ENCODE results near the gene GCK.
"Not testable (repeated sequence)": the region's sequence is repeated elsewhere in the genome, so short reads cannot be mapped to it uniquely, and the experiment has no call there.

The GCK gene

GRCh38 chr7:44128721-44129582 is 60.3 kb downstream of the GCK start:
- no peaks in the 10 kb centered on the region for H3K27me3 ChIP-seq (ENCODE audit: control insufficient read depth in 2 of 2, insufficient read depth in 2 of 2, low read length in 2 of 2)
- no peak overlapping the region for H3K4me3 ChIP-seq (ENCODE audit: low read length in 2 of 2)
- H3K9me3 ChIP-seq (ENCODE audit: control insufficient read depth in 2 of 2, low read length in 2 of 2) = no peaks in the 10 kb centered on the region
- H3K27ac ChIP-seq (ENCODE audit: low read depth in 2 of 2, low read length in 2 of 2) = no peak overlapping the region
- no peaks in the 10 kb centered on the region for H3K36me3 ChIP-seq (ENCODE audit: control insufficient read depth in 2 of 2, insufficient read depth in 2 of 2, low read length in 2 of 2)
- H3K9ac ChIP-seq (ENCODE audit: low read depth in 1 of 2, low read length in 2 of 2) = no peak overlapping the region
- peaks cover 0 to 1% of the 10 kb centered on the region in 2 donors for H3K4me1 ChIP-seq (ENCODE audit: control insufficient read depth in 2 of 2, insufficient read depth in 2 of 2, low read length in 2 of 2)

GRCh38 chr7:44127161-44127560 is 62.1 kb downstream of the GCK start:
- Histone ChIP-seq H3K9me3 (ENCODE audit: control insufficient read depth in 2 of 2, low read length in 2 of 2) (no peaks in the 10 kb centered on the region), H3K4me1 (ENCODE audit: control insufficient read depth in 2 of 2, insufficient read depth in 2 of 2, low read length in 2 of 2) (peaks cover 4 to 8% of the 10 kb centered on the region in 2 donors), H3K27ac (ENCODE audit: low read depth in 2 of 2, low read length in 2 of 2) (no peak overlapping the region), H3K9ac (ENCODE audit: low read depth in 1 of 2, low read length in 2 of 2) (no peak overlapping the region), H3K27me3 (ENCODE audit: control insufficient read depth in 2 of 2, insufficient read depth in 2 of 2, low read length in 2 of 2) (no peaks in the 10 kb centered on the region), H3K4me3 (ENCODE audit: low read length in 2 of 2) (no peak overlapping the region), H3K36me3 (ENCODE audit: control insufficient read depth in 2 of 2, insufficient read depth in 2 of 2, low read length in 2 of 2) (no peaks in the 10 kb centered on the region)

GRCh38 chr7:44126574-44126973 is 62.7 kb downstream of the GCK start:
- not testable (repeated sequence) for H3K4me1 ChIP-seq (ENCODE audit: control insufficient read depth in 2 of 2, insufficient read depth in 2 of 2, low read length in 2 of 2); H3K4me3 ChIP-seq (ENCODE audit: low read length in 2 of 2); H3K36me3 ChIP-seq (ENCODE audit: control insufficient read depth in 2 of 2, insufficient read depth in 2 of 2, low read length in 2 of 2); H3K9ac ChIP-seq (ENCODE audit: low read depth in 1 of 2, low read length in 2 of 2); H3K27ac ChIP-seq (ENCODE audit: low read depth in 2 of 2, low read length in 2 of 2); H3K27me3 ChIP-seq (ENCODE audit: control insufficient read depth in 2 of 2, insufficient read depth in 2 of 2, low read length in 2 of 2); H3K9me3 ChIP-seq (ENCODE audit: control insufficient read depth in 2 of 2, low read length in 2 of 2)

- no peak overlapping the region for H3K27ac ChIP-seq (ENCODE audit: low read depth in 2 of 2, low read length in 2 of 2)
- H3K9ac ChIP-seq (ENCODE audit: low read depth in 1 of 2, low read length in 2 of 2) = no peak overlapping the region
- H3K4me3 ChIP-seq (ENCODE audit: low read length in 2 of 2) = no peak overlapping the region
- peaks cover 4 to 8% of the 10 kb centered on the region in 2 donors for H3K4me1 ChIP-seq (ENCODE audit: control insufficient read depth in 2 of 2, insufficient read depth in 2 of 2, low read length in 2 of 2)
- H3K9me3 ChIP-seq (ENCODE audit: control insufficient read depth in 2 of 2, low read length in 2 of 2) = no peaks in the 10 kb centered on the region
- no peaks in the 10 kb centered on the region for H3K27me3 ChIP-seq (ENCODE audit: control insufficient read depth in 2 of 2, insufficient read depth in 2 of 2, low read length in 2 of 2)
- peaks cover 3 to 7% of the 10 kb centered on the region in 2 donors for H3K36me3 ChIP-seq (ENCODE audit: control insufficient read depth in 2 of 2, insufficient read depth in 2 of 2, low read length in 2 of 2)
These were observed 64.4 kb downstream of the GCK start for GRCh38 chr7:44124822-44125202.

GRCh38 chr7:44123190-44124003 is 65.8 kb downstream of the GCK start, which contains the start of gene POLD2:
TSS of gene POLD2 (minus strand) at chr7:44123548. CDS start at chr7:44122053, 1,495 bp downstream.
- Histone ChIP-seq H3K36me3 (ENCODE audit: control insufficient read depth in 2 of 2, insufficient read depth in 2 of 2, low read length in 2 of 2) (peaks cover 5 to 7% of the 10 kb centered on the region in 2 donors), H3K9me3 (ENCODE audit: control insufficient read depth in 2 of 2, low read length in 2 of 2) (no peaks in the 10 kb centered on the region), H3K4me1 (ENCODE audit: control insufficient read depth in 2 of 2, insufficient read depth in 2 of 2, low read length in 2 of 2) (peaks cover 4 to 8% of the 10 kb centered on the region in 2 donors), H3K4me3 (ENCODE audit: low read length in 2 of 2) (peak within 1 kb of the TSS; percentile 81 to 92), H3K9ac (ENCODE audit: low read depth in 1 of 2, low read length in 2 of 2) (peak within 1 kb of the TSS; percentile 76 to 80), H3K27ac (ENCODE audit: low read depth in 2 of 2, low read length in 2 of 2) (peak within 1 kb of the TSS; percentile 74 to 78), H3K27me3 (ENCODE audit: control insufficient read depth in 2 of 2, insufficient read depth in 2 of 2, low read length in 2 of 2) (no peaks in the 10 kb centered on the region)

- Histone ChIP-seq H3K27me3 (ENCODE audit: control insufficient read depth in 2 of 2, insufficient read depth in 2 of 2, low read length in 2 of 2) (no peaks in the 10 kb centered on the region), H3K4me1 (ENCODE audit: control insufficient read depth in 2 of 2, insufficient read depth in 2 of 2, low read length in 2 of 2) (peaks cover 4 to 8% of the 10 kb centered on the region in 2 donors), H3K4me3 (ENCODE audit: low read length in 2 of 2) (peak overlapping the region; percentile 81 to 92), H3K9me3 (ENCODE audit: control insufficient read depth in 2 of 2, low read length in 2 of 2) (no peaks in the 10 kb centered on the region), H3K9ac (ENCODE audit: low read depth in 1 of 2, low read length in 2 of 2) (peak overlapping the region; percentile 43 to 80), H3K27ac (ENCODE audit: low read depth in 2 of 2, low read length in 2 of 2) (no peak overlapping the region), H3K36me3 (ENCODE audit: control insufficient read depth in 2 of 2, insufficient read depth in 2 of 2, low read length in 2 of 2) (peaks cover 5 to 12% of the 10 kb centered on the region in 2 donors)
These were observed 66.7 kb downstream of the GCK start for GRCh38 chr7:44122529-44122928.

- Histone ChIP-seq H3K9me3 (ENCODE audit: control insufficient read depth in 2 of 2, low read length in 2 of 2) (no peaks in the 10 kb centered on the region), H3K4me1 (ENCODE audit: control insufficient read depth in 2 of 2, insufficient read depth in 2 of 2, low read length in 2 of 2) (peaks cover 4 to 8% of the 10 kb centered on the region in 2 donors), H3K36me3 (ENCODE audit: control insufficient read depth in 2 of 2, insufficient read depth in 2 of 2, low read length in 2 of 2) (peaks cover 5 to 15% of the 10 kb centered on the region in 2 donors), H3K4me3 (ENCODE audit: low read length in 2 of 2) (no peak overlapping the region), H3K27ac (ENCODE audit: low read depth in 2 of 2, low read length in 2 of 2) (no peak overlapping the region), H3K9ac (ENCODE audit: low read depth in 1 of 2, low read length in 2 of 2) (no peak overlapping the region), H3K27me3 (ENCODE audit: control insufficient read depth in 2 of 2, insufficient read depth in 2 of 2, low read length in 2 of 2) (no peaks in the 10 kb centered on the region)
These were observed 67.3 kb downstream of the GCK start for GRCh38 chr7:44121761-44122420.

GRCh38 chr7:44120395-44120794 is 68.8 kb downstream of the GCK start:
- peaks cover 6 to 21% of the 10 kb centered on the region in 2 donors for H3K36me3 ChIP-seq (ENCODE audit: control insufficient read depth in 2 of 2, insufficient read depth in 2 of 2, low read length in 2 of 2)
- H3K9ac ChIP-seq (ENCODE audit: low read depth in 1 of 2, low read length in 2 of 2) = no peak overlapping the region
- H3K9me3 ChIP-seq (ENCODE audit: control insufficient read depth in 2 of 2, low read length in 2 of 2) = no peaks in the 10 kb centered on the region
- no peaks in the 10 kb centered on the region for H3K27me3 ChIP-seq (ENCODE audit: control insufficient read depth in 2 of 2, insufficient read depth in 2 of 2, low read length in 2 of 2)
- H3K27ac ChIP-seq (ENCODE audit: low read depth in 2 of 2, low read length in 2 of 2) = no peak overlapping the region
- H3K4me1 ChIP-seq (ENCODE audit: control insufficient read depth in 2 of 2, insufficient read depth in 2 of 2, low read length in 2 of 2) = peaks cover 4 to 8% of the 10 kb centered on the region in 2 donors
- H3K4me3 ChIP-seq (ENCODE audit: low read length in 2 of 2) = no peak overlapping the region

- H3K36me3 ChIP-seq (ENCODE audit: control insufficient read depth in 2 of 2, insufficient read depth in 2 of 2, low read length in 2 of 2) = peaks cover 8 to 24% of the 10 kb centered on the region in 2 donors
- no peak overlapping the region for H3K27ac ChIP-seq (ENCODE audit: low read depth in 2 of 2, low read length in 2 of 2)
- H3K4me3 ChIP-seq (ENCODE audit: low read length in 2 of 2) = no peak overlapping the region
- H3K9ac ChIP-seq (ENCODE audit: low read depth in 1 of 2, low read length in 2 of 2) = no peak overlapping the region
- no peaks in the 10 kb centered on the region for H3K27me3 ChIP-seq (ENCODE audit: control insufficient read depth in 2 of 2, insufficient read depth in 2 of 2, low read length in 2 of 2)
- no peaks in the 10 kb centered on the region for H3K9me3 ChIP-seq (ENCODE audit: control insufficient read depth in 2 of 2, low read length in 2 of 2)
- peaks cover 4 to 8% of the 10 kb centered on the region in 2 donors for H3K4me1 ChIP-seq (ENCODE audit: control insufficient read depth in 2 of 2, insufficient read depth in 2 of 2, low read length in 2 of 2)
These were observed 69.3 kb downstream of the GCK start for GRCh38 chr7:44119829-44120380.
